SH-SY5Y (cell line): ENCODE measurements around the gene IL17A.

Experiments
- GATA2 ChIP-seq: IDR thresholded peaks from 2 replicates; pipeline ENCODE4 v1.6.1; 2011; ENCODE audit warnings: mild to moderate bottlenecking, low read depth, low read length
- GATA3 ChIP-seq: IDR thresholded peaks from 2 replicates; pipeline ENCODE4 v1.6.1; 2011; ENCODE audit warnings: low read depth, mild to moderate bottlenecking, low read length, moderate library complexity

GRCh38 chr6:52152711-52153160, 33.4 kb upstream of the IL17A start:
- TF ChIP-seq GATA2 (no peak), GATA3 (no peak)
